Esophagus muscularis mucosa (tissue), 3 donors: ENCODE measurements around the gene LARP4B.

Experiments
- POLR2A ChIP-seq: fragments of 450-650 bp; IDR thresholded peaks from one replicate; pipeline ENCODE4 v1.6.1; 2017; ENCODE audit warnings: antibody characterized with exemption, moderate library complexity, mild to moderate bottlenecking, low read depth
- TF ChIP-seq, protein P1 (sequence below), 3 experiments: fragments of 200-600 bp in 2 of 3; fragments of 450-650 bp in 1 of 3; sonication (generic) in 2 of 3; IDR thresholded peaks; one replicate each; pipeline ENCODE4 v1.5.1; 2017 to 2019; ENCODE audit warnings: antibody characterized with exemption in 3 of 3, mild to moderate bottlenecking in 2 of 3, moderate library complexity in 1 of 3

DNA sequence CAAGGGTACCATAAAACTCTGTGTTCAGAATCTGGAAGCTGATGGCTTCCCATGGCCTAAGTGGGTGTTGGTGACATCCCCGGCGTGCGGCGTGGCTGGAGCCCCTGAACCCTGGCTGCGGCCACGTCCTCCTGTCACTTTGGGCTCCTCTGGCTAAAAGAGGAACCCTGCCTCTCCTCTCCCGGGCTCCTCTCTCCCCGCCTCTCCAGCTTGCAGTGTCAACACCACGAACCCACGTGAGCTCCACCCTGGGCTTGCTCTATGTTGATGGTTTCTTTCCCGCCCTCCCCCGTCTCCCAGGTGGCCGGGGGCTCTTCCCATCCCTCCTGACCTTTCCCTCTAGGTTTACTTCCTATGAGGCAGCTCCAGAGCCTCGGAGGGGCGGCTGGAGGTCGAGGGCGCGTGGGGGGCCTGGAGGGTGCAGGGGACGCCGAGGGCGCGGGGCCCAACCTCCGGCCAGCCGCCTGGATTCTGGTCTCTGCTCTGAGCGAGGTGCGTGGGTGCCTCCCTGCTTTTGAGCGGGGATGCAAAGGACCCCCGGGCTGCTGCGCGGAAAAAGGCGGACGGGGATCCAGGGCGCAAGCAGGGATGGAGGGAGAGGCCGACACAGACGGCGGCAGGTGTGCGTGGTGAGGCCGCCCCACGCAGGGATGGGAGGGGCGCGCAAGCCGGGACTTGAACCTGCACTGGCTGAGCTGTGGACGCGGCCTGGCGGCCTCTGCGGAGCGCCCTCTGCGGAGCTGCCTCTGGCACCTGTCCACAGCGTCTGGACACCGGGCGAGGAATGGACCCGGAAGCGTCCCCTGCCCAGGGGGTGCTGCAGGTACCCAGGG is 126.5 kb downstream of the LARP4B start:
- TF ChIP-seq, protein P1, sequence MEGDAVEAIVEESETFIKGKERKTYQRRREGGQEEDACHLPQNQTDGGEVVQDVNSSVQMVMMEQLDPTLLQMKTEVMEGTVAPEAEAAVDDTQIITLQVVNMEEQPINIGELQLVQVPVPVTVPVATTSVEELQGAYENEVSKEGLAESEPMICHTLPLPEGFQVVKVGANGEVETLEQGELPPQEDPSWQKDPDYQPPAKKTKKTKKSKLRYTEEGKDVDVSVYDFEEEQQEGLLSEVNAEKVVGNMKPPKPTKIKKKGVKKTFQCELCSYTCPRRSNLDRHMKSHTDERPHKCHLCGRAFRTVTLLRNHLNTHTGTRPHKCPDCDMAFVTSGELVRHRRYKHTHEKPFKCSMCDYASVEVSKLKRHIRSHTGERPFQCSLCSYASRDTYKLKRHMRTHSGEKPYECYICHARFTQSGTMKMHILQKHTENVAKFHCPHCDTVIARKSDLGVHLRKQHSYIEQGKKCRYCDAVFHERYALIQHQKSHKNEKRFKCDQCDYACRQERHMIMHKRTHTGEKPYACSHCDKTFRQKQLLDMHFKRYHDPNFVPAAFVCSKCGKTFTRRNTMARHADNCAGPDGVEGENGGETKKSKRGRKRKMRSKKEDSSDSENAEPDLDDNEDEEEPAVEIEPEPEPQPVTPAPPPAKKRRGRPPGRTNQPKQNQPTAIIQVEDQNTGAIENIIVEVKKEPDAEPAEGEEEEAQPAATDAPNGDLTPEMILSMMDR (IDR thresholded peaks at IDR 0.05) = no peak
- no peak for TF ChIP-seq POLR2A
